DOHH2 (cell line): ENCODE data around the gene DPH6.

Experiments used
- H3F3A ChIP-seq: fragments of 200-600 bp; sonication (generic), shearing (Covaris generic); 2 replicates; pipeline ENCODE4 v1.6.0; 2016; ENCODE audit warnings: antibody characterized with exemption, mild to moderate bottlenecking; ENCODE audit not compliant: control insufficient read depth, insufficient read depth
- H3K27ac ChIP-seq: fragments of 200-600 bp; sonication (generic); 2 replicates; pipeline ENCODE4 v1.5.1; 2014; ENCODE audit warnings: low read depth, mild to moderate bottlenecking, low read length, moderate library complexity
- H3K27me3 ChIP-seq: fragments of 200-600 bp; sonication (generic); 2 replicates; pipeline ENCODE4 v1.6.1; 2014; ENCODE audit warnings: mild to moderate bottlenecking, low read length, mixed read lengths; ENCODE audit not compliant: control insufficient read depth
- H3K36me3 ChIP-seq: fragments of 200-600 bp; sonication (generic); 2 replicates; pipeline ENCODE4 v1.6.1; 2014; ENCODE audit warnings: mild to moderate bottlenecking, low read length, moderate library complexity, mixed read lengths; ENCODE audit not compliant: control insufficient read depth
- H3K4me1 ChIP-seq: fragments of 200-600 bp; sonication (generic); 2 replicates; pipeline ENCODE4 v1.6.1; 2014; ENCODE audit warnings: mild to moderate bottlenecking, low read length, mixed read lengths; ENCODE audit not compliant: control insufficient read depth
- H3K4me2 ChIP-seq: fragments of 200-600 bp; sonication (generic); 2 replicates; pipeline ENCODE4 v1.6.0; 2014; ENCODE audit warnings: mild to moderate bottlenecking, low read length, moderate library complexity
- H3K4me3 ChIP-seq: fragments of 200-600 bp; sonication (generic); 2 replicates; pipeline ENCODE4 v1.5.1; 2014; ENCODE audit warnings: mild to moderate bottlenecking, low read length, mixed read lengths
- H3K79me2 ChIP-seq: fragments of 200-600 bp; sonication (generic); 2 replicates; pipeline ENCODE4 v1.6.1; 2014; ENCODE audit warnings: mild to moderate bottlenecking, low read length, mixed read lengths; ENCODE audit not compliant: control insufficient read depth
- H3K9me2 ChIP-seq: fragments of 200-600 bp; sonication (generic); replicated peaks from 2 replicates; pipeline ENCODE4 v1.6.1; 2014; ENCODE audit warnings: mild to moderate bottlenecking, low read length, mixed read lengths; ENCODE audit not compliant: control insufficient read depth
- H3K9me3 ChIP-seq: fragments of 200-600 bp; sonication (generic); 2 replicates; pipeline ENCODE4 v1.6.1; 2014; ENCODE audit warnings: antibody characterized with exemption, low read length, mixed read lengths; ENCODE audit not compliant: control insufficient read depth, insufficient read depth
- H4K20me1 ChIP-seq: fragments of 200-600 bp; sonication (generic); 2 replicates; pipeline ENCODE4 v1.6.0; 2014; ENCODE audit warnings: low read depth, mild to moderate bottlenecking, antibody characterized with exemption, low read length, moderate library complexity; ENCODE audit not compliant: control insufficient read depth, insufficient read depth
- EZH2phosphoT487 ChIP-seq: fragments of 200-600 bp; sonication (generic); IDR thresholded peaks from 2 replicates; pipeline ENCODE4 v1.6.1; 2017; ENCODE audit warnings: borderline replicate concordance, mild to moderate bottlenecking, antibody characterized with exemption, low read length, moderate library complexity, mixed read lengths
- TF ChIP-seq, protein P1 (sequence below): fragments of 200-600 bp; sonication (generic); IDR thresholded peaks from one replicate; pipeline ENCODE4 v1.5.1; 2014; ENCODE audit warnings: antibody characterized with exemption, mild to moderate bottlenecking, low read depth, low read length; ENCODE audit not compliant: poor library complexity, severe bottlenecking

DPH6 gene

DNA sequence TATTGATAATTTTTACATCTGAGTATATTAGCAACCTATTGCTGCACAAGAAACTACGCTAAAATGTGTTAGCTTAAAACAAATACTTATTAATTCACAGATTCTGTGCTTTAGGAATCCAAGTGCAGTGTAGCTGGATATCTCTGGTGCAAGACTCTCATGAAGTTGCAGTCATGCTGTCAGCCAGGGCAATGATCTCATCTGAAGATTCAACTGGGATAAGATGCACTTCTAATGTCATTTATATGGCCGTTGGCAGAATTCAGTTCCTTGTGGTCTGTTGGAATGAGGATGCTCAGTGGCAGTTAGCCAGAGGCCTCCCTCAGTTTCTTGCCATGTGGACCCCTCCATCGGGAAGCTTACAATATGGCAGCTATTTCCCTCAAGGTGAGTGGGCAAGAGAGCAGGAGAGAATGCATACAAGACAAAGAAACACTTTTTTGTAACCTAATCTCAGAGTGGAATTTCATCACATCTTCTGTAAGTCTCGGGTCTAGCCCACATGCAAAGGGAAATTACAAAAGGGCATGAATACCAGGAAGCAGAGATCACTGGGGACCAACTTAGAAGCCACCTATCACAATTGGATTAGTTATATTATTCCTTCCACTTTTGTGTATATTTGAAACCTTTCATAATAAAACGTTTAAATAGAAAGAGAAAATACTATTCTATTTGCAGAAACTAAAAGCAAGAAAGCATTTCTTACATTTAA is 61.6 kb downstream of the DPH6 start:
- Histone ChIP-seq H3K79me2 (no peaks in the 10 kb centered on the region), H3K4me3 (no peak overlapping the region), H3K27ac (no peak overlapping the region), H3K4me2 (no peak overlapping the region), H4K20me1 (no peaks in the 10 kb centered on the region), H3K27me3 (no peaks in the 10 kb centered on the region), H3K9me3 (peaks cover 20% of the 10 kb centered on the region), H3K4me1 (no peaks in the 10 kb centered on the region), H3F3A (no peaks in the 10 kb centered on the region), H3K9me2 (no peaks in the 10 kb centered on the region), H3K36me3 (no peaks in the 10 kb centered on the region)
- TF ChIP-seq, protein P1, sequence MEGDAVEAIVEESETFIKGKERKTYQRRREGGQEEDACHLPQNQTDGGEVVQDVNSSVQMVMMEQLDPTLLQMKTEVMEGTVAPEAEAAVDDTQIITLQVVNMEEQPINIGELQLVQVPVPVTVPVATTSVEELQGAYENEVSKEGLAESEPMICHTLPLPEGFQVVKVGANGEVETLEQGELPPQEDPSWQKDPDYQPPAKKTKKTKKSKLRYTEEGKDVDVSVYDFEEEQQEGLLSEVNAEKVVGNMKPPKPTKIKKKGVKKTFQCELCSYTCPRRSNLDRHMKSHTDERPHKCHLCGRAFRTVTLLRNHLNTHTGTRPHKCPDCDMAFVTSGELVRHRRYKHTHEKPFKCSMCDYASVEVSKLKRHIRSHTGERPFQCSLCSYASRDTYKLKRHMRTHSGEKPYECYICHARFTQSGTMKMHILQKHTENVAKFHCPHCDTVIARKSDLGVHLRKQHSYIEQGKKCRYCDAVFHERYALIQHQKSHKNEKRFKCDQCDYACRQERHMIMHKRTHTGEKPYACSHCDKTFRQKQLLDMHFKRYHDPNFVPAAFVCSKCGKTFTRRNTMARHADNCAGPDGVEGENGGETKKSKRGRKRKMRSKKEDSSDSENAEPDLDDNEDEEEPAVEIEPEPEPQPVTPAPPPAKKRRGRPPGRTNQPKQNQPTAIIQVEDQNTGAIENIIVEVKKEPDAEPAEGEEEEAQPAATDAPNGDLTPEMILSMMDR = no peak
- TF ChIP-seq EZH2phosphoT487 = no peak

DNA sequence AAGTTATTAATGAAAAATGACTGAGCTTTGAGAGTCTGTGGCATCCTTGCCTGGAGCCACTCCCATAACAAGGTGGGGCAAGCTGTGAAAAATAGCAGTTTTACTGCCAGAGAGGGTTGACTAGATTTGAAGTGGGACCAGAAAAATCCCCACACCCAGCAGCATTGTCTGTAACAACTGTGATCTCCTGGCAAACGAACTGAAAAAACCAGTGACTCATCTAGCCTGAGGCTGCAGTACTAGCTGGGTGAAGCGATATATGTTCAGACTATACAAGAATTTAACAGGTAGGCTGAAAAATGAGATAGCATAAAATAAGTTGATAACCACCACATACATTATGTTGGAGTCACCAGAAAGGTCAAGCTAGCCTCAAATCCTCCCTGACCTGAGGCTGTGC is 64.0 kb downstream of the DPH6 start:
- Histone ChIP-seq H4K20me1 (no peaks in the 10 kb centered on the region), H3F3A (no peaks in the 10 kb centered on the region), H3K4me2 (no peak overlapping the region), H3K36me3 (no peaks in the 10 kb centered on the region), H3K27ac (no peak overlapping the region), H3K9me3 (peaks cover 7% of the 10 kb centered on the region), H3K27me3 (no peaks in the 10 kb centered on the region), H3K4me1 (no peaks in the 10 kb centered on the region), H3K79me2 (no peaks in the 10 kb centered on the region), H3K9me2 (no peaks in the 10 kb centered on the region), H3K4me3 (no peak overlapping the region)
- no peak for TF ChIP-seq EZH2phosphoT487
- TF ChIP-seq, protein P1 = no peak

DNA sequence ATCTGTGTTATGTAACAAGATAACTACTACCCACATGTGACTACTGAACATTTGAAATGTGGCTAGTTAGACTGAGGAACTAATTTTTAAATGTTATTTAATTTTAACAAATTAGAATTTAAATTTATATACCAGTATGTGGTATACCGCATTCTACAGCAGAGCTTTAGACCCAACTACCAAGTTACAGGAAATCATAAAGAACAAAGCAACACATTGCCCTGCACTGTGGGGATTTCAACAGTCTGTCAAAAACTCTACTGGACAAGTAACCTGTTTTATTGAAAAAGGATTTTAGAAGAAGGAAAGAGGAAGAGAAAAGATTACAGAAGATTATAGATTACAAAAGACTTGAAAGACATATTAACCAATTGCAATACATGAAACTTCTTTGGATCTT is 64.9 kb downstream of the DPH6 start:
- no peaks in the 10 kb centered on the region for H3K27me3 ChIP-seq
- TF ChIP-seq, protein P1 = no peak
- TF ChIP-seq EZH2phosphoT487 = no peak
- H4K20me1 ChIP-seq = no peaks in the 10 kb centered on the region
- no peaks in the 10 kb centered on the region for H3K36me3 ChIP-seq
- no peaks in the 10 kb centered on the region for H3K4me1 ChIP-seq
- H3K79me2 ChIP-seq = no peaks in the 10 kb centered on the region
- no peaks in the 10 kb centered on the region for H3F3A ChIP-seq
- H3K27ac ChIP-seq = no peak overlapping the region
- H3K9me3 ChIP-seq = no peaks in the 10 kb centered on the region
- H3K9me2 ChIP-seq = no peaks in the 10 kb centered on the region
- no peak overlapping the region for H3K4me2 ChIP-seq
- H3K4me3 ChIP-seq = no peak overlapping the region
